Coronary artery (tissue), 2 donors: Measurements from ENCODE around the gene UBXN7.

Source experiments
- DNase-seq: peaks from one replicate; pipeline ENCODE4 v3.0.0-alpha.2; 2017; ENCODE audit warnings: low spot score
- H3K27ac ChIP-seq, 2 donors: fragments of 200-600 bp; sonication (generic); one replicate each; pipeline ENCODE4 v1.5.1; 2016 to 2019
- H3K4me3 ChIP-seq: fragments of 200-600 bp; sonication (generic); 2 replicates; pipeline ENCODE4 v1.5.1; 2016; ENCODE audit warnings: mild to moderate bottlenecking, moderate library complexity
- CTCF ChIP-seq: fragments of 200-600 bp; sonication (generic); IDR thresholded peaks from one replicate; pipeline ENCODE4 v1.5.1; 2019; ENCODE audit warnings: antibody characterized with exemption

The UBXN7 gene

GRCh38 chr3:196336319-196337145, 95.7 kb downstream of the UBXN7 start:
- no peak for TF ChIP-seq CTCF
- DNase-seq, result no peak
- Histone ChIP-seq H3K4me3 (no peak overlapping the region), H3K27ac (no peak overlapping the region)

DNA sequence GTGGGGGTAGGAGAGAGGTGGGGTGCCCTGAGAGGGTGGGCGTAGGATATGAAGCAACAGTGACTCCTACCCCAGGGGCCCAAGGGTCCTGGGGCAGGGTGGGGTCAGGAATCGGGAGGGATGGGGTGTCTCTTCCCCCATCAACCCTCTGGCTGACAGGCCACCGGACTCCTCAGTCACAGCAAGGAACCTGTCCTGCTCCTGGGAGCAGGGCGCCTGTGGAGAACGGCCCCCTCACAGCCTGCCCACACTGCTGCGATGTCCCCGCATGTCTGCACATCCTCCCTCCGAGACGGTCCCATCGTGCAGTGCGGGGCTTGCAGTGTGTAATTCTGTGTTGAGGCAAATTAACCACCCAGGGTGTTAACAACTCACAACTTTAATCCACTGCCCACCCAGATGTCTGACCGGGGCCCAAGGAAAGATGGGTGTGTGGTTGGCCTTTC, 96.7 kb downstream of the UBXN7 start:
- no peak for TF ChIP-seq CTCF

GRCh38 chr3:196334982-196335381, 97.2 kb downstream of the UBXN7 start:
- Histone ChIP-seq H3K4me3 (no peak overlapping the region), H3K27ac (no peak overlapping the region)
- DNase-seq, result no peak
- no peak for TF ChIP-seq CTCF

More for the DNA sequence above, 96.7 kb downstream of the UBXN7 start:
- DNase-seq, result no peak
- H3K4me3 ChIP-seq, result no peak overlapping the region
- H3K27ac ChIP-seq, result no peak overlapping the region

GRCh38 chr3:196332168-196332567, 100.1 kb downstream of the UBXN7 start:
- no peak for TF ChIP-seq CTCF
- DNase-seq, result no peak
- no peak overlapping the region for H3K27ac ChIP-seq
- no peak overlapping the region for H3K4me3 ChIP-seq

DNA sequence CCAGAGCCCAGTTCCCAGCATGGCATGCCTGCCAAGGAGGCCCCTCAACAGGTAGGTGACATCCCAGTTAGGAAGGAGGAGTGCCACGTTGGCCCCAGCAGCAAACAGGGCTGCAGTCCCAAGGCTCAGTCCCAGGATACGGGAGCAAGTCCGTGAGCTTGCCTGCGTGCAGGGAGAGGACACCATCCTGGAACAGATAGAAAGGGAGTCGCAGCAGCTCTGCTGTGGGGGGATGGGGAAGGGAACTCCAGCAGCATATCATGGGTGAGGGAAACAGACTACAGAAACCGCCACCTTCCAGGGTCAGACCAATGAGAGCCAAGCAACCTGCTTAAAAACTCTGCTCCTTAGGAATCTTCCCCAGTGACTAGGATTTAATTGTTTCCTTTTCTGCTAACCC, 104.8 kb downstream of the UBXN7 start:
- no peak for DNase-seq
- H3K27ac ChIP-seq, result no peak overlapping the region
- H3K4me3 ChIP-seq, result no peak overlapping the region
- TF ChIP-seq CTCF, result no peak

DNA sequence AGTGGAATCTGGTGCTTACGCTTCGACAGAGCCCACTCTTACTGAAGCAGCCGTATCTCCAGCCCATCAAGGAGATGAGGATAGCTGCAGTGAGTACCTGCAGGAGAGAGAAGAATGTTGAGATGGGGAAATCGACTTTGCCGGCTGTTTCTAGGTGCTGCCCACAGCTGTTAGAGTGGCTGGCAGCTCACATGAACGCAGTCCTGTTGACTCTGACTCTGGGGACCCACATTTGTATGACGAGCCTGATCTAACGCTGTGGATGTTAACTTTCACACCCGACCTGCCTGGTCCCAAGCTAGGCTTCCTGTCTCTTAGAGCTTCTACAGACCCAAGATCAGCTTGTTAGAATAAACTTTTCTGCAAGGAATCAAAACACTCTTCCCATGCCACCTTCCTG, 105.3 kb downstream of the UBXN7 start:
- H3K27ac ChIP-seq, result no peak overlapping the region
- TF ChIP-seq CTCF, result no peak
- no peak for DNase-seq
- no peak overlapping the region for H3K4me3 ChIP-seq

DNA sequence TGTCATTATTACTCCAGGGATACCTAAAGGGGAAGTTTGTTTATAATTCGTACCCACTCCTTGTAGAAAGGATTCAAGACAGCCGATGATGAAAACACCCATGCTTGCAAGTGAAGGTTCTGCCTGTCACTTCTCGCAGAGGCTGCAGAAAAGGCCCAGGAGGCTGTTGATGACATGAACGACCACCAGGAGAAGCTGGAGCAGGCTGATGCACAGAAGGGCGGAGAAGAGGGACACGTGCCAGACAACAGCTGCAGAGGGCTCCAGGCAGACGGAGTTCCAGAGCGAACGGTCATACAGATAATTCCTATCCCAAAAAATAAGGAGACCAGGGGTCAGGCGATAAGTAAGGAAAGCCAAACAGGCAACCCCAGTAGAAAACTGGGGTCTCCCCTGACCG, 108.5 kb downstream of the UBXN7 start:
- no peak overlapping the region for H3K4me3 ChIP-seq
- no peak overlapping the region for H3K27ac ChIP-seq
- no peak for TF ChIP-seq CTCF
- DNase-seq, result no peak
